ENCODE measurements around the gene STX11.

The STX11 gene

DNA sequence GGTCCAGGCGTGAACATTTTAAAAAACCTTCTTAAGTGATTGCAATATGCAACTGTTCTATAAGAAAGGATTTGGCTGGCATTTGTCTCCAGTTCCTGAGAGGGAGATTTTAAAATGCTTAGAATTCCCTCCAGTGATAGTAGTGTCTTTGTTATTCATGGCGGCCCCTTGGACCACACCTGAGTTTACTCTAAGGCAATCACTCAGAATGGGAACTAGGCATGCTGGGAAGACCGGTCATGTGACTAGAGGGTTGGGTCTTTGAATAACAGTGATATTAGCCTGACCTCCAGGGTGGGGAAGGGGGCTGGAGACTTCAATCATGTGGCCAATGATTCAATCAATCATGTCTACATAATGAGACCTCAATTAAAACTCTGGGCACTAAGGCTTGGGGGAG is 84.1 kb downstream of the STX11 start:
- H3K36me3 ChIP-seq (ENCODE audit: control insufficient read depth in 4 of 4, insufficient read depth in 4 of 4, low read length in 3 of 4), result no peaks in the 10 kb centered on the region
- H3K4me1 ChIP-seq (ENCODE audit: control extremely low read depth in 1 of 4, control insufficient read depth in 4 of 4, insufficient read depth in 4 of 4, low read length in 3 of 4), result no peaks in the 10 kb centered on the region
- ChIA-PET CTCF (interaction anchor here (0.8 to 1.1 kb wide), 2 partner anchors 130 to 131 kb away, joined by 4 to 5 read pairs; no protein-coding TSS in a partner anchor), POLR2A (no interaction called here)
- H3K9me3 ChIP-seq (ENCODE audit: control extremely low read depth in 1 of 5, control insufficient read depth in 4 of 5, insufficient read depth in 2 of 5, low read depth in 1 of 5, low read length in 4 of 5), result peaks cover 0 to 6% (median 0%) of the 10 kb centered on the region in 5 experiments
- H3K27me3 ChIP-seq (replicated peaks in 2 of 5; ENCODE audit: control insufficient read depth in 4 of 5, insufficient read depth in 5 of 5, low read length in 4 of 5), result no peaks in the 10 kb centered on the region
- 100% methylated on average over 1 of the region's 3 CpGs for WGBS (ENCODE audit: insufficient coverage)
- no peak overlapping the region for H3K27ac ChIP-seq (ENCODE audit: insufficient read depth in 1 of 2, low read depth in 1 of 2, low read length in 2 of 2, poor library complexity in 1 of 2, severe bottlenecking in 2 of 2)
- H3K4me3 ChIP-seq (ENCODE audit: control insufficient read depth in 1 of 7, extremely low read depth in 1 of 7, insufficient read depth in 4 of 7, low read depth in 2 of 7, low read length in 6 of 7), result no peak overlapping the region
- no peak for DNase-seq

DNA sequence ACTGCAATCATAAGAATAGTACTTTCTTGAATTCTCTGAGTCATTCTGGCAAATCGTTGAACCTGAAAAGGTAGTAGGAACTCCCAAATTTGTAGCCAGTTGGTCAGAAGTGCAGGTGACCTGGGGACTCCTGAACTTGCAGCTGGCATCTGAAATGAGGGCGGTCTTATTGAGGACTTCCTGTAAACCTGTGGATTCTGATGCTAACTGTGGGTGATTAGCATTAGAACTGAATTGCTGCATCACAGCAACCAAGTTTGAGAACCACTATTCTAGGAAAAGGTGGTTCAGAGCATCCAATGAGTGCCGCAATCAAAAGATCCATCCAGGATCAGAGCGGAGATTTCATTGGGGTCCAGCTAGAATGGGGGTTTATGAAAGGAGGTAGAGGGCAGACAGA is 84.6 kb downstream of the STX11 start:
- Histone ChIP-seq H3K36me3 (ENCODE audit: control insufficient read depth in 4 of 4, insufficient read depth in 4 of 4, low read length in 3 of 4) (no peaks in the 10 kb centered on the region), H3K9me3 (ENCODE audit: control extremely low read depth in 1 of 5, control insufficient read depth in 4 of 5, insufficient read depth in 2 of 5, low read depth in 1 of 5, low read length in 4 of 5) (peaks cover 0 to 6% (median 0%) of the 10 kb centered on the region in 5 experiments), H3K4me3 (ENCODE audit: control insufficient read depth in 1 of 7, extremely low read depth in 1 of 7, insufficient read depth in 4 of 7, low read depth in 2 of 7, low read length in 6 of 7) (no peak overlapping the region), H3K4me1 (ENCODE audit: control extremely low read depth in 1 of 4, control insufficient read depth in 4 of 4, insufficient read depth in 4 of 4, low read length in 3 of 4) (no peaks in the 10 kb centered on the region), H3K27ac (ENCODE audit: insufficient read depth in 1 of 2, low read depth in 1 of 2, low read length in 2 of 2, poor library complexity in 1 of 2, severe bottlenecking in 2 of 2) (no peak overlapping the region), H3K27me3 (replicated peaks in 2 of 5; ENCODE audit: control insufficient read depth in 4 of 5, insufficient read depth in 5 of 5, low read length in 4 of 5) (no peaks in the 10 kb centered on the region)
- WGBS (ENCODE audit: insufficient coverage), result 82% methylated on average over 4 of the region's 4 CpGs
- CTCF ChIA-PET, result interaction anchor here (0.8 to 1.1 kb wide), 2 partner anchors 130 to 132 kb away, joined by 4 to 5 read pairs; no protein-coding TSS in a partner anchor
- POLR2A ChIA-PET, result no interaction called here
- no peak for DNase-seq

Measured in common myeloid progenitor, CD34-positive (primary cell).